H1 (cell line): ENCODE results near the gene GABRG3. TPM values are rescaled to one million over a fixed set of nuclear protein-coding genes. Genes with fewer than 3 reads are reported as not detected.

Experiments used
- CTCF ChIA-PET: fragments of 300-600 bp; sonication (Branson Sonifier 250); formaldehyde crosslinking; loops from one replicate; lab custom pipeline; 2021; ENCODE audit not compliant: partially characterized antibody; lab: Charles Lee
- POLR2A ChIA-PET: fragments of 300-600 bp; sonication (Branson Sonifier 250); formaldehyde crosslinking; loops from one replicate; lab custom pipeline; 2021; ENCODE audit warnings: inconsistent platforms; ENCODE audit not compliant: partially characterized antibody; lab: Charles Lee
- DNase-seq, 2 experiments: peaks; one replicate each; pipeline versions ENCODE4 v3.0.0 to v3.0.0-alpha.2; 2010 to 2022; ENCODE audit warnings: low spot score in 2 of 2, low read depth in 1 of 2, mixed read lengths in 1 of 2
- FAIRE-seq: peaks from 2 replicates; lab custom pipeline; 2011; peaks lifted over from hg19 to GRCh38; lab: Jason Lieb, UNC
- H2AFZ ChIP-seq: 2 replicates; pipeline ENCODE4 v1.8.1; 2012; ENCODE audit warnings: low read length, inconsistent platforms
- H2AK5ac ChIP-seq: 2 replicates; pipeline ENCODE4 v1.6.1; 2013; ENCODE audit warnings: low read depth, low read length
- H2BK120ac ChIP-seq: replicated peaks from 2 replicates; pipeline ENCODE3; 2013; ENCODE audit warnings: low read depth, low read length, inconsistent platforms
- H2BK12ac ChIP-seq: 2 replicates; pipeline ENCODE4 v1.6.1; 2013; ENCODE audit warnings: low read depth, low read length
- H2BK15ac ChIP-seq: 2 replicates; pipeline ENCODE4 v1.6.1; 2013; ENCODE audit warnings: low read length
- H2BK20ac ChIP-seq: 2 replicates; pipeline ENCODE4 v1.6.1; 2013; ENCODE audit warnings: low read length
- H2BK5ac ChIP-seq: 2 replicates; pipeline ENCODE4 v1.6.1; 2013; ENCODE audit warnings: low read depth, low read length
- H3K14ac ChIP-seq: 2 replicates; pipeline ENCODE4 v1.6.1; 2013; ENCODE audit warnings: inconsistent platforms; ENCODE audit not compliant: insufficient read length
- H3K18ac ChIP-seq: 2 replicates; pipeline ENCODE4 v1.6.1; 2013; ENCODE audit warnings: low read length; ENCODE audit errors: extremely low read depth
- H3K23ac ChIP-seq: 2 replicates; pipeline ENCODE4 v1.6.1; 2013; ENCODE audit warnings: inconsistent platforms; ENCODE audit not compliant: insufficient read length
- H3K23me2 ChIP-seq: 2 replicates; pipeline ENCODE4 v1.6.1; 2013; ENCODE audit warnings: low read depth, low read length
- H3K27ac ChIP-seq: 2 replicates; pipeline ENCODE4 v1.6.1; 2011; ENCODE audit warnings: low read depth, low read length, inconsistent platforms
- H3K27me3 ChIP-seq, 4 experiments: replicated peaks in 1 of 4; 1 replicate in 1 of 4; 2 replicates in 3 of 4; pipeline versions ENCODE4 v1.6.1 to v1.8.1; 2011 to 2013; ENCODE audit warnings: low read length in 3 of 4, mild to moderate bottlenecking in 3 of 4, inconsistent platforms in 2 of 4, mixed read lengths in 2 of 4, moderate library complexity in 1 of 4; ENCODE audit not compliant: control insufficient read depth in 3 of 4, insufficient read depth in 3 of 4; ENCODE audit errors: extremely low read depth in 1 of 4
- H3K36me3 ChIP-seq, 4 experiments: 2 replicates each; pipeline versions ENCODE4 v1.6.1 to v1.8.1; 2011 to 2013; ENCODE audit warnings: mild to moderate bottlenecking in 4 of 4, low read length in 3 of 4, moderate library complexity in 2 of 4, control low read depth in 1 of 4, inconsistent platforms in 1 of 4; ENCODE audit not compliant: insufficient read depth in 4 of 4, control insufficient read depth in 2 of 4
- H3K4ac ChIP-seq: replicated peaks from 2 replicates; pipeline ENCODE3; 2013; ENCODE audit warnings: low read length, low read depth, mixed read lengths, inconsistent platforms; ENCODE audit not compliant: insufficient read length
- H3K4me1 ChIP-seq, 4 experiments: replicated peaks in 1 of 4; 1 replicate in 1 of 4; 2 replicates in 3 of 4; pipeline versions ENCODE4 v1.6.1 to v1.8.1; 2011 to 2013; ENCODE audit warnings: low read length in 3 of 4, inconsistent platforms in 2 of 4, mixed read lengths in 1 of 4; ENCODE audit not compliant: insufficient read depth in 4 of 4, control insufficient read depth in 3 of 4
- H3K4me2 ChIP-seq, 2 experiments: 2 replicates each; pipeline versions ENCODE4 v1.6.1 to v1.8.1; 2011 to 2013; ENCODE audit warnings: low read depth in 2 of 2, low read length in 2 of 2, control low read depth in 1 of 2, inconsistent platforms in 1 of 2, mild to moderate bottlenecking in 1 of 2; ENCODE audit not compliant: insufficient read depth in 1 of 2
- H3K4me3 ChIP-seq, 4 experiments: fragments of 200-600, 300-600 bp in 1 of 4; sonication (generic), shearing (Covaris generic), sonication (Bioruptor Twin) in 1 of 4; 2 replicates each; pipeline versions ENCODE4 v1.5.1 to v1.8.1; 2011 to 2016; ENCODE audit warnings: low read length in 4 of 4, low read depth in 3 of 4, control low read depth in 2 of 4, inconsistent platforms in 2 of 4, mild to moderate bottlenecking in 2 of 4, mixed read lengths in 1 of 4, moderate library complexity in 1 of 4; ENCODE audit not compliant: insufficient read depth in 2 of 4; ENCODE audit errors: extremely low read depth in 1 of 4
- H3K56ac ChIP-seq: replicated peaks from 2 replicates; pipeline ENCODE3; 2013; ENCODE audit warnings: low read depth, mild to moderate bottlenecking, mixed read lengths, low read length, inconsistent platforms; ENCODE audit not compliant: insufficient read length
- H3K79me1 ChIP-seq: 2 replicates; pipeline ENCODE4 v1.6.1; 2013; ENCODE audit warnings: low read depth, low read length, control low read depth
- H3K79me2 ChIP-seq, 2 experiments: 2 replicates each; pipeline versions ENCODE4 v1.6.1 to v1.8.1; 2012 to 2013; ENCODE audit warnings: low read length in 2 of 2, mild to moderate bottlenecking in 2 of 2, inconsistent platforms in 1 of 2; ENCODE audit not compliant: insufficient read depth in 2 of 2, control insufficient read depth in 1 of 2
- H3K9ac ChIP-seq, 4 experiments: replicated peaks in 1 of 4; 1 replicate in 1 of 4; 2 replicates in 3 of 4; pipeline versions ENCODE4 v1.6.1 to v1.8.1; 2011 to 2013; ENCODE audit warnings: low read depth in 3 of 4, low read length in 3 of 4, control low read depth in 2 of 4, mild to moderate bottlenecking in 2 of 4, moderate library complexity in 2 of 4, inconsistent platforms in 1 of 4; ENCODE audit errors: extremely low read depth in 1 of 4
- H3K9me3 ChIP-seq, 2 experiments: 2 replicates each; pipeline versions ENCODE4 v1.6.1 to v1.8.1; 2012 to 2013; ENCODE audit warnings: mild to moderate bottlenecking in 2 of 2, moderate library complexity in 2 of 2, control low read depth in 1 of 2, inconsistent platforms in 1 of 2, low read depth in 1 of 2, low read length in 1 of 2, mixed read lengths in 1 of 2; ENCODE audit not compliant: insufficient read depth in 2 of 2
- H4K20me1 ChIP-seq, 2 experiments: replicated peaks in 1 of 2; 2 replicates each; pipeline versions ENCODE3 to v1.8.1; 2011 to 2013; ENCODE audit warnings: inconsistent platforms in 2 of 2, low read length in 2 of 2, mild to moderate bottlenecking in 1 of 2; ENCODE audit not compliant: insufficient read depth in 2 of 2, control insufficient read depth in 1 of 2
- H4K5ac ChIP-seq: 2 replicates; pipeline ENCODE4 v1.6.1; 2013; ENCODE audit warnings: low read length, low read depth, mixed read lengths, inconsistent platforms; ENCODE audit not compliant: insufficient read length
- H4K8ac ChIP-seq: 2 replicates; pipeline ENCODE4 v1.8.0; 2013; ENCODE audit warnings: mild to moderate bottlenecking, moderate library complexity, low read length, inconsistent platforms; ENCODE audit not compliant: insufficient read depth; ENCODE audit errors: extremely low read depth
- H4K91ac ChIP-seq: replicated peaks from 2 replicates; pipeline ENCODE3; 2013; ENCODE audit warnings: low read length, mixed read lengths, inconsistent platforms; ENCODE audit not compliant: insufficient read length
- ASH2L ChIP-seq: fragments of 200-600, 300-600 bp; sonication (generic); IDR thresholded peaks from one replicate; pipeline ENCODE4 v1.7.1; 2017; ENCODE audit warnings: low read length
- CBX5 ChIP-seq: fragments of 300-800, 300-1000 bp; sonication (generic); IDR thresholded peaks from 2 replicates; pipeline ENCODE4 v1.7.1; 2016; ENCODE audit warnings: antibody characterized with exemption, low read length, low read depth
- POLR2AphosphoS5 ChIP-seq: IDR thresholded peaks from 2 replicates; pipeline ENCODE4 v1.6.1; 2011; ENCODE audit warnings: low read depth, low read length
- RNF2 ChIP-seq: fragments of 200-900, 300-1000 bp; sonication (generic); IDR thresholded peaks from 2 replicates; pipeline ENCODE4 v1.7.1; 2016; ENCODE audit warnings: borderline replicate concordance, low read depth, mild to moderate bottlenecking, antibody characterized with exemption, low read length; ENCODE audit not compliant: poor library complexity, severe bottlenecking; ENCODE audit errors: missing control alignments
- RXRA ChIP-seq: IDR thresholded peaks from 2 replicates; pipeline ENCODE4 v1.6.1; 2011; ENCODE audit warnings: low read depth, mild to moderate bottlenecking, low read length, moderate library complexity; ENCODE audit not compliant: insufficient read depth
- SAP30 ChIP-seq: fragments of 300-600 bp; sonication (generic); IDR thresholded peaks from 2 replicates; pipeline ENCODE4 v1.7.1; 2012; ENCODE audit warnings: low read length, moderate library complexity, mild to moderate bottlenecking, inconsistent platforms; ENCODE audit not compliant: insufficient read depth, insufficient replicate concordance
- WGBS, 2 experiments: shearing (Covaris generic) in 1 of 2; methylation state at CpG; one replicate each; pipeline versions ENCODE4 v1.1.6 to v1.1.7; 2013 to 2015; ENCODE audit warnings: low lambda C conversion rate in 2 of 2, mixed read lengths in 2 of 2, inconsistent platforms in 1 of 2, low coverage in 1 of 2, missing lambda C conversion rate in 1 of 2; ENCODE audit not compliant: insufficient replicate concordance in 2 of 2, insufficient coverage in 1 of 2, insufficient read length in 1 of 2; ENCODE audit errors: extremely low coverage in 1 of 2, missing lambda C conversion rate in 1 of 2; 5-methylcytosine and 5-hydroxymethylcytosine counted together
- polyA plus RNA-seq, 7 experiments: library from polyadenylated mRNA; depleted of rRNA in 3 of 7; stranded (reverse) in 5 of 7; unstranded in 2 of 7; fragments of >200 nt in 5 of 7; fragments of 200-250 nt in 2 of 7; gene quantifications; 1 replicate in 5 of 7; 2 replicates in 1 of 7; 4 replicates in 1 of 7; pipeline versions ENCODE4 v1.2.1 to v1.2.3, GENCODE V29; 2011 to 2013; ENCODE audit warnings: missing spikeins in 2 of 7, mixed read lengths in 2 of 7
- total RNA-seq: library from RNA; stranded (reverse); fragmentation: NEBNext Ultra II Directional; extraction: Animal tissue kit (Norgen Biotek cat#: 25700); gene quantifications from 2 replicates; pipeline ENCODE4 v1.2.1, GENCODE V29; 2021

Gene GABRG3
- total and polyA plus RNA-seq, 2 of the 8 experiments (the other 6 are each of a cell fraction or from before 2014, with no cell fraction given) = 0.17 to 0.80 TPM

DNA sequence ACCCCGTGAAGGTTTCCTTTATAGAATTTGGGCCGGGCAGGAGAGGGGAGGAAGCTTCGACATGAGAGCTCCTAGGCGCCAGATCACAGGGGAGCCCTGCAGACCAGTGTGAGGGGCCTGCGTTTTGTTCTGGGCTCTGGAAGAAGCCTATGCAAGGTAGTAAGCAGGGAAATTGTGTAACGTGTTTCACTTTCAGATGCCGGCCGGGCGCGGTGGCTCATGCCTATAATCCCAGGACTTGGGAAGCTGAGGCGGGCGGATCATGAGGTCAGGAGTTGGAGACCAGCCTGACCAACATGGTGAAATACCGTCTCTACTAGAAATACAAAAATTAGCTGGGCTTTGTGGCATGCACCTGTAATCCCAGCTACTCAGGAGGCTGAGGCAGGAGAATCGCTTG lies 65.2 kb downstream of the GABRG3 start:
- no peak for FAIRE-seq
- Histone ChIP-seq H3K56ac (no peak overlapping the region), H2BK20ac (no peak overlapping the region), H2BK12ac (no peak overlapping the region), H2BK15ac (no peak overlapping the region), H2BK120ac (no peak overlapping the region), H3K79me1 (no peaks in the 10 kb centered on the region), H3K23me2 (no peaks in the 10 kb centered on the region), H4K20me1 (no peaks in the 10 kb centered on the region), H3K14ac (no peak overlapping the region), H3K27me3 (no peaks in the 10 kb centered on the region), H3K4me3 (no peak overlapping the region), H3K4me2 (no peak overlapping the region)
- TF ChIP-seq POLR2AphosphoS5 = no peak
- TF ChIP-seq RNF2 = no peak
- TF ChIP-seq SAP30 = no peak
- no peak for TF ChIP-seq ASH2L
- TF ChIP-seq CBX5 = no peak
- no peak for TF ChIP-seq RXRA
- TF ChIP-seq, all 59 proteins: peak for 0
- Histone ChIP-seq H2BK5ac (no peak overlapping the region), H3K4ac (no peak overlapping the region), H3K79me2 (no peaks in the 10 kb centered on the region), H3K18ac (no peak overlapping the region), H2AK5ac (no peak overlapping the region), H3K9me3 (no peaks in the 10 kb centered on the region; a peak in 1 of 4 replicates), H2AFZ (no peak overlapping the region), H3K27ac (no peak overlapping the region), H3K23ac (no peak overlapping the region), H3K4me1 (no peaks in the 10 kb centered on the region), H4K5ac (no peak overlapping the region), H4K8ac (no peak overlapping the region), H4K91ac (no peak overlapping the region), H3K9ac (no peak overlapping the region), H3K36me3 (no peaks in the 10 kb centered on the region)
- ChIA-PET POLR2A (interaction anchor here (0.6 kb wide), 1 partner anchor 929 kb away, joined by 4 read pairs; no protein-coding TSS in a partner anchor), CTCF (interaction anchor here (0.6 to 1.6 kb wide), 5 partner anchors 20 to 800 kb away, joined by 3 to 5 read pairs (median 3); no protein-coding TSS in a partner anchor)
- no peak for DNase-seq
- WGBS, 2 experiments = 91% methylated on average over 14 of the region's 14 CpGs; no CpG with 5 or more reads in 1 of the 2 experiments
